ENCODE results near the gene COL13A1. TPM values are rescaled to one million over a fixed set of nuclear protein-coding genes. Genes with fewer than 3 reads are reported as not detected.

The COL13A1 gene
- total RNA-seq, 4 donors from 2014 or later, result 0.42 to 3.4 (median 1.5) TPM

GRCh38 chr10:69767793-69768192, 33.9 kb upstream of the COL13A1 start:
- no peak for TF ChIP-seq CTCF (IDR thresholded peaks at IDR 0.05)
- TF ChIP-seq POLR2AphosphoS5 (IDR thresholded peaks at IDR 0.05), result no peak
- no peak for TF ChIP-seq EP300 (IDR thresholded peaks at IDR 0.05)
- no peak for TF ChIP-seq POLR2A (IDR thresholded peaks at IDR 0.05)
- no peaks in the 10 kb centered on the region for H3K27me3 ChIP-seq
- WGBS, result 87% methylated on average over 3 of the region's 4 CpGs
- no peak overlapping the region for H3K27ac ChIP-seq
- H3K4me1 ChIP-seq, result no peaks in the 10 kb centered on the region
- H3K4me3 ChIP-seq, result no peak overlapping the region
- H3K9me3 ChIP-seq, result no peaks in the 10 kb centered on the region
- H3K36me3 ChIP-seq, result no peaks in the 10 kb centered on the region
- no peak for DNase-seq (ENCODE audit: low spot score in 2 of 2)

- Histone ChIP-seq H3K27ac (no peak overlapping the region), H3K4me3 (no peak overlapping the region), H3K4me1 (no peaks in the 10 kb centered on the region), H3K27me3 (no peaks in the 10 kb centered on the region), H3K9me3 (no peaks in the 10 kb centered on the region), H3K36me3 (no peaks in the 10 kb centered on the region)
- 85% methylated on average over 5 of the region's 5 CpGs for WGBS
- DNase-seq (ENCODE audit: low spot score in 2 of 2), result no peak
- TF ChIP-seq POLR2A (IDR thresholded peaks at IDR 0.05), result no peak
- no peak for TF ChIP-seq CTCF (IDR thresholded peaks at IDR 0.05)
- no peak for TF ChIP-seq EP300 (IDR thresholded peaks at IDR 0.05)
- no peak for TF ChIP-seq POLR2AphosphoS5 (IDR thresholded peaks at IDR 0.05)
Measured at GRCh38 chr10:69768386-69768785, 33.3 kb upstream of the COL13A1 start.

GRCh38 chr10:69769395-69769992, 32.2 kb upstream of the COL13A1 start:
- H3K36me3 ChIP-seq, result no peaks in the 10 kb centered on the region
- no peak overlapping the region for H3K27ac ChIP-seq
- TF ChIP-seq POLR2AphosphoS5 (IDR thresholded peaks at IDR 0.05), result no peak
- no peak for TF ChIP-seq POLR2A (IDR thresholded peaks at IDR 0.05)
- no peak for TF ChIP-seq CTCF (IDR thresholded peaks at IDR 0.05)
- TF ChIP-seq EP300 (IDR thresholded peaks at IDR 0.05), result no peak
- no peaks in the 10 kb centered on the region for H3K9me3 ChIP-seq
- no peaks in the 10 kb centered on the region for H3K4me1 ChIP-seq
- no peak overlapping the region for H3K4me3 ChIP-seq
- WGBS, result 52% methylated on average over 9 of the region's 10 CpGs
- H3K27me3 ChIP-seq, result no peaks in the 10 kb centered on the region
- DNase-seq (ENCODE audit: low spot score in 2 of 2), result no peak

- H3K27me3 ChIP-seq, result no peaks in the 10 kb centered on the region
- H3K36me3 ChIP-seq, result no peaks in the 10 kb centered on the region
- no peak overlapping the region for H3K4me3 ChIP-seq
- 91% methylated on average over 8 of the region's 8 CpGs for WGBS
- no peak overlapping the region for H3K27ac ChIP-seq
- H3K9me3 ChIP-seq, result no peaks in the 10 kb centered on the region
- no peak for DNase-seq (ENCODE audit: low spot score in 2 of 2)
- no peaks in the 10 kb centered on the region for H3K4me1 ChIP-seq
- TF ChIP-seq POLR2A (IDR thresholded peaks at IDR 0.05), result no peak
- no peak for TF ChIP-seq CTCF (IDR thresholded peaks at IDR 0.05)
- no peak for TF ChIP-seq POLR2AphosphoS5 (IDR thresholded peaks at IDR 0.05)
- TF ChIP-seq EP300 (IDR thresholded peaks at IDR 0.05), result no peak
Measured at GRCh38 chr10:69772933-69773704, 28.6 kb upstream of the COL13A1 start.

- no peak for TF ChIP-seq POLR2AphosphoS5 (IDR thresholded peaks at IDR 0.05)
- H3K4me1 ChIP-seq, result no peaks in the 10 kb centered on the region
- no peaks in the 10 kb centered on the region for H3K36me3 ChIP-seq
- H3K4me3 ChIP-seq, result no peak overlapping the region
- no peaks in the 10 kb centered on the region for H3K27me3 ChIP-seq
- H3K27ac ChIP-seq, result no peak overlapping the region
- no peak for DNase-seq (ENCODE audit: low spot score in 2 of 2)
- 84% methylated on average over 2 of the region's 2 CpGs for WGBS
- H3K9me3 ChIP-seq, result no peaks in the 10 kb centered on the region
Measured at GRCh38 chr10:69774596-69774995, 27.1 kb upstream of the COL13A1 start.

All from suprapubic skin (tissue), 4 donors.